Left lung (tissue), 10 donors: ENCODE results near the gene TTC33. TPM values are rescaled to one million over a fixed set of nuclear protein-coding genes. Genes with fewer than 3 reads are reported as not detected.

Source experiments
- ATAC-seq: fragments of 200-7000 bp; cut with Tn5 transposase; one replicate; pipeline ENCODE4 v1.9.1; 2020; ENCODE audit warnings: moderate library complexity
- DNase-seq, 4 donors: peaks; one replicate each; pipeline ENCODE4 v3.0.0-alpha.2; 2013 to 2020
- H3K27ac ChIP-seq, 2 donors: fragments of 200-600 bp; sonication (generic) in 1 of 2; one replicate each; pipeline versions ENCODE4 v1.5.0 to v1.8.0; 2020 to 2021
- H3K27me3 ChIP-seq, 2 donors: fragments of 200-600 bp; sonication (generic) in 1 of 2; one replicate each; pipeline versions ENCODE4 v1.5.0 to v1.8.0; 2020 to 2021
- H3K36me3 ChIP-seq, 2 donors: fragments of 200-600 bp; sonication (generic) in 1 of 2; one replicate each; pipeline versions ENCODE4 v1.5.0 to v1.8.0; 2020 to 2021
- H3K4me1 ChIP-seq, 2 donors: fragments of 200-600 bp; one replicate each; pipeline ENCODE4 v1.8.0; 2021
- H3K4me3 ChIP-seq, 2 donors: fragments of 200-600 bp; sonication (generic) in 1 of 2; one replicate each; pipeline versions ENCODE4 v1.5.0 to v1.8.0; 2020 to 2021; ENCODE audit warnings: mild to moderate bottlenecking in 1 of 2
- H3K9me3 ChIP-seq, 2 donors: fragments of 200-600 bp; sonication (generic) in 1 of 2; one replicate each; pipeline versions ENCODE4 v1.5.0 to v1.8.0; 2020 to 2021
- intact Hi-C, 2 donors: fragments of 100-400 bp; cut with DNase I; formaldehyde crosslinking; loops; one replicate each; pipeline versions ENCODE4 v1.11.2 to v1.14.2; 2022
- polyA plus RNA-seq, 6 donors: library from polyadenylated mRNA; unstranded; fragments of 120-200 nt; gene quantifications; one replicate each; pipeline ENCODE4 v1.2.1, GENCODE V29; 2013; ENCODE audit not compliant: insufficient read length in 6 of 6
- total RNA-seq, 2 donors: library from RNA; stranded (reverse); fragmentation: NEBNext Ultra II Directional; extraction: Animal tissue kit (Norgen Biotek cat#: 25700); gene quantifications; one replicate each; pipeline ENCODE4 v1.2.1, GENCODE V29; 2021
- TF ChIP-seq, protein P1 (sequence below), 2 donors: fragments of 200-600 bp; sonication (generic) in 1 of 2; IDR thresholded peaks; one replicate each; pipeline versions ENCODE4 v1.5.0 to v1.8.0; 2021; ENCODE audit warnings: antibody characterized with exemption in 2 of 2
- donor health status: DM: no; HTN: yes; CAD: no.
- donor health status: DM: no; HTN: no; CAD: no.

Gene TTC33
- total and polyA plus RNA-seq, 8 donors: 11.1 to 41.0 (median 33.0) TPM

DNA sequence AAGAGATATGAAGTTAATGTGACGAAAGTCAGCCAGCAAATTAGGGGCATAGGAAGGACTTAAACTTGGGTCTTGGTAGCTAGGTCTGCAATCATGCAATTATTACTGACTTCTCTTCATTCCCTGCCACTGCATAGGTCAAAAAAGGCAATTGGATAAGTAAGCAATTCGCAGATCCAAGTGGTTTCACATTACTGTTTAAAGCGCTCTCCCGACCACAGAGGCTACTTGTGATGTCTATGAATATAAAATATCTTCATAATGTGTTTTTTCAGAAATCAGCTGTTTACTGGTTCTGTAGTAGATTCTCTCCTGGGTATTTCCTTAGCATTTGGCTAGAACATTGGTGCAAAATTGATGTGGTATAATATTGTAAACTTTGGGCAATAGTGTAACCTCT, 250.7 kb downstream of the TTC33 start:
- H3K4me1 ChIP-seq: no peaks in the 10 kb centered on the region
- H3K4me3 ChIP-seq: no peak overlapping the region
- ATAC-seq (peak; percentile 49), DNase-seq (no peak)
- intact Hi-C loops: no loop called here
- no peaks in the 10 kb centered on the region for H3K27me3 ChIP-seq
- TF ChIP-seq, protein P1, sequence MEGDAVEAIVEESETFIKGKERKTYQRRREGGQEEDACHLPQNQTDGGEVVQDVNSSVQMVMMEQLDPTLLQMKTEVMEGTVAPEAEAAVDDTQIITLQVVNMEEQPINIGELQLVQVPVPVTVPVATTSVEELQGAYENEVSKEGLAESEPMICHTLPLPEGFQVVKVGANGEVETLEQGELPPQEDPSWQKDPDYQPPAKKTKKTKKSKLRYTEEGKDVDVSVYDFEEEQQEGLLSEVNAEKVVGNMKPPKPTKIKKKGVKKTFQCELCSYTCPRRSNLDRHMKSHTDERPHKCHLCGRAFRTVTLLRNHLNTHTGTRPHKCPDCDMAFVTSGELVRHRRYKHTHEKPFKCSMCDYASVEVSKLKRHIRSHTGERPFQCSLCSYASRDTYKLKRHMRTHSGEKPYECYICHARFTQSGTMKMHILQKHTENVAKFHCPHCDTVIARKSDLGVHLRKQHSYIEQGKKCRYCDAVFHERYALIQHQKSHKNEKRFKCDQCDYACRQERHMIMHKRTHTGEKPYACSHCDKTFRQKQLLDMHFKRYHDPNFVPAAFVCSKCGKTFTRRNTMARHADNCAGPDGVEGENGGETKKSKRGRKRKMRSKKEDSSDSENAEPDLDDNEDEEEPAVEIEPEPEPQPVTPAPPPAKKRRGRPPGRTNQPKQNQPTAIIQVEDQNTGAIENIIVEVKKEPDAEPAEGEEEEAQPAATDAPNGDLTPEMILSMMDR (IDR thresholded peaks at IDR 0.05): no peak
- no peaks in the 10 kb centered on the region for H3K36me3 ChIP-seq
- H3K9me3 ChIP-seq: no peaks in the 10 kb centered on the region
- H3K27ac ChIP-seq: no peak overlapping the region

DNA sequence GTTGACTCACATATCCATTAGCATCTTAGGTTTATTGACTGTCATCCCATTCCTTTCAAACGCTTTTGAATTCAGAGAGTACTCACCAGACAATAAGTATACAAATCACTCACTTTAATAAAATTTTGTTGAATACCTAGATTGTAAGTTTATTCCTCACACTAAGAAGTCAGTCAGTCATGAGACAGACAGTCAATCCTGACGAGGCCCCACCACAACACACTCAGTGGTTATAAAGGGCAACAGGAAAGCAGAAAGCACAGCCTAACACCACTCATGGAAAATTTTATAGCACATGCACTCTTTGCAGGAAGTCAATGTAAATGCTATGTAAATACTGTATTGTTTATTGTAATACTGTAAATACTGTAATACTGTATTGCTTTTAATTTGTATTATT, 252.3 kb downstream of the TTC33 start:
- DNase-seq: no peak
- intact Hi-C loops: no loop called here

DNA sequence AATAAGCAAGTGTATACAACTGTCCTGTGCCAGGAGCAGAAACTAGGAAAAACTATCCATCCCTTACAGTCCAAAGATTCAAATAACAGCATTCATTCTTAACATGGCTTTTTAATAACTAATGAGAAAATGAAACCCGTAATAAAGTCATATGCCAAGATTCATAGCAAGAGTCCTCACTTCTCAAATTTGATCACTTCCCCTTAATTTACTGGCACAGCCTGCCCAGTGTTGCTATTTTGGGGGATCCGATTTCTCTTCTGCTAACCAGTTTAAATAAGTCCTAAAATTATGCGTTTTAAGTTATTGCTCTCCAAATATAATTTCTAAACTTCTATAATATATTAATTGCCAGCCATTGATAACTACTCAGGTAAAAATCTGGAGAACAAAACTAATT, 253.0 kb downstream of the TTC33 start:
- H3K4me3 ChIP-seq: no peak overlapping the region
- DNase-seq (no peak), ATAC-seq (no peak)
- no peaks in the 10 kb centered on the region for H3K9me3 ChIP-seq
- TF ChIP-seq, protein P1 (IDR thresholded peaks at IDR 0.05): no peak
- intact Hi-C loops: no loop called here
- H3K36me3 ChIP-seq: no peaks in the 10 kb centered on the region
- no peaks in the 10 kb centered on the region for H3K27me3 ChIP-seq
- H3K4me1 ChIP-seq: peaks cover 0 to 8% of the 10 kb centered on the region in 2 donors
- H3K27ac ChIP-seq: peak overlapping the region in 1 of 2 donors; percentile 49

More for the DNA sequence above, 252.3 kb downstream of the TTC33 start:
- TF ChIP-seq, protein P1 (IDR thresholded peaks at IDR 0.05): no peak
- ATAC-seq: peak; percentile 37
- Histone ChIP-seq H3K4me3 (no peak overlapping the region), H3K36me3 (no peaks in the 10 kb centered on the region), H3K27me3 (no peaks in the 10 kb centered on the region), H3K4me1 (peaks cover 0 to 8% of the 10 kb centered on the region in 2 donors), H3K27ac (peak overlapping the region in 1 of 2 donors; percentile 49), H3K9me3 (no peaks in the 10 kb centered on the region)

DNA sequence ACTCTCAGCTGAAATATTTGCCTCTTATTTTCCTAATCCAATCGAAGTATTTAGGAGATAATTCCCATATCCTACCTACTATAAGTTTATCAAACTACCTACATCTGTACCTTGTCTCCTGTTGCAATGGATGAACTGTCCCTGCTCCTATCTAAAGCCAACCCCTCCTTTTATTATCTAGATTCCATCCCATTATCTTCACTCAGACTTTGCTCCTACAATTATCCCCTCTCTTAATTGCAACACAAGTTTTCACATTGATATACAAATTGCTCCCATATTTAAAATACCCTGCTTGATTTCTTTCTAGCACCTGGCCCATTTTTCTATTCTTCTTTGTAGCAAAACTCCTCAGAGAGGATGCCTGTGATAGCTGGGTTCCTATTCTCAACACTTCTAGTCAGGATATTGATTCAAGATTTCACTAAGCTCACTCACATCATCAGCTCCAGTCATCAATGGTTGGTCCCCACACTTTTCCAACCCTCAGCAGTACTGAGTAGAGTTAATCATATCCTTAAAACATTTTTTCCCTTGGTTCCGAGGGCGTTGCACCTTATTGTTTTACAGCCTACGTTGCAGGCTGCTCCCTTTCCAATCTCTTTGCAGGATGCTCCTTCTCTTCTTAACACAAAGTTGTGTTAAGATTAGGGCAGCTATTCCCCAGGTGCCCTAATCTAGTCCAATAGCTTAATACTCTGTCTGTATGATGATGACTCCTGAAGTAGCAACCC, 253.9 kb downstream of the TTC33 start:
- Histone ChIP-seq H3K27me3 (no peaks in the 10 kb centered on the region), H3K4me1 (peaks cover 0 to 8% of the 10 kb centered on the region in 2 donors), H3K27ac (peak overlapping the region in 1 of 2 donors; percentile 49), H3K36me3 (no peaks in the 10 kb centered on the region), H3K9me3 (no peaks in the 10 kb centered on the region), H3K4me3 (no peak overlapping the region)
- DNase-seq (no peak), ATAC-seq (no peak)
- intact Hi-C loops: no loop called here
- TF ChIP-seq, protein P1 (IDR thresholded peaks at IDR 0.05): no peak

DNA sequence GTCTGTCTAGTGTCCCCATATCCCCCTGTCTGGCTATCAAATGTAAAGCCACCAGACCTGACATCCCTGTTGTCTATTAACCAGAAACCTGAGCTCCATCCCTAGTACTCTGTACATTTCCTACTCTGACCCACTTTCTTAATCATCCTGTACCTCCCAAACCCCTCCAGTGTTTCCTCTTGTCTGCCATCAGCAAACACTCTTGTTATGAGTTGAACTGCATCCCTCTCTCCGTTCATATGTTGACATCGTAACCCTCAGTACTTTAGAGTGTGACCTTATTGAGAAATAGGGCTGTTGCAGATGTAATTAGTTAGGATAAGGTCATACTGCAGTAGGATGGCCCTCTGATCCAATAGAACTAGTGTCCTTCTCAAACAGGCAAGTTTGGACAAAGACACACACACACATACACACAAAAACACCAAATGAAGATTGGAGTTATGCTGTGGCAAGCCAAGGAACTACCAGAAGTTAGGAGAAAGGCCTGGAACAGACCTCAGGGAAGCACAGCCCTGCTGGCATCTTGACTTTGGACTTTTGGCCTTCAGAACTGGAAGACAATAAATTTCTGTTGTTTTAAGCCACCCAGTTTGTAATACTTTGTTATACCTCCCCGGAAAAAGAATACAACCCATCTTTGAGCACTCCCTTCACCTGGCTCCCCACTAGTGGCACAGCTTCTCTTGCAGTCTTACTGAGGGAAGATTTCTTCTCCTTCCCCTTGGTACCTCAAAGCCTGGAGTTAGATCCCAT, 256.1 kb downstream of the TTC33 start:
- ATAC-seq (no peak), DNase-seq (no peak)
- peaks cover 0 to 8% of the 10 kb centered on the region in 2 donors for H3K4me1 ChIP-seq
- H3K9me3 ChIP-seq: no peaks in the 10 kb centered on the region
- no peaks in the 10 kb centered on the region for H3K36me3 ChIP-seq
- no peak overlapping the region for H3K27ac ChIP-seq
- H3K27me3 ChIP-seq: no peaks in the 10 kb centered on the region
- TF ChIP-seq, protein P1 (IDR thresholded peaks at IDR 0.05): no peak
- H3K4me3 ChIP-seq: no peak overlapping the region
- intact Hi-C loops: no loop called here
